GM18873 (cell line): Measurements from ENCODE around the gene TIAM2.
A peak's percentile ranks its signal among the peaks of the same experiment; 100 is the strongest.
"Not testable (repeated sequence)": the region's sequence is repeated elsewhere in the genome, so short reads cannot be mapped to it uniquely, and the experiment has no call there.

Experiments used
- ATAC-seq: cut with Tn5 transposase; IDR thresholded peaks from one replicate; pipeline ENCODE4 v1.9.1; 2021; ENCODE audit warnings: mild to moderate bottlenecking, moderate library complexity, moderate number of reproducible peaks; ENCODE audit not compliant: unreplicated experiment, low FRiP score

TIAM2 gene

DNA sequence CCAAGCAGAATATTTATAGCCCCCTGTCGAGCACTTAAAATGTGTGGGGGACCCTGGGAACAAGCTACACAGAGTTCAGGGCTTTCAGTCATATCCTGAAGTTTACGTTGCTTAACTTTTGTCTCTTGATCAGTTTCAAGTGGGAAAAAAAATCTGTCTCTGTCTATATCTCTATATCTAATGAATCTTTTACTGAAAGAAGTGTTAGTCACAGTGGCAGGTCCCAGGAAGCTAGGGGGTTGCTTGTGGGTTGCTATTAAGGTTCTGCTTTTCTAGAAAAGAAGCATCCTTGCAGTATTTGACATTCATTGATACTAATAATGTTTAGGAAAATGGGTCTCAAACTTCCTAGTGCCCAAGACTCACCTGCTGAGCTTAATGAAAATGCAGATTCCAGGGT, 192.0 kb downstream of the TIAM2 start:
- no peak for ATAC-seq

DNA sequence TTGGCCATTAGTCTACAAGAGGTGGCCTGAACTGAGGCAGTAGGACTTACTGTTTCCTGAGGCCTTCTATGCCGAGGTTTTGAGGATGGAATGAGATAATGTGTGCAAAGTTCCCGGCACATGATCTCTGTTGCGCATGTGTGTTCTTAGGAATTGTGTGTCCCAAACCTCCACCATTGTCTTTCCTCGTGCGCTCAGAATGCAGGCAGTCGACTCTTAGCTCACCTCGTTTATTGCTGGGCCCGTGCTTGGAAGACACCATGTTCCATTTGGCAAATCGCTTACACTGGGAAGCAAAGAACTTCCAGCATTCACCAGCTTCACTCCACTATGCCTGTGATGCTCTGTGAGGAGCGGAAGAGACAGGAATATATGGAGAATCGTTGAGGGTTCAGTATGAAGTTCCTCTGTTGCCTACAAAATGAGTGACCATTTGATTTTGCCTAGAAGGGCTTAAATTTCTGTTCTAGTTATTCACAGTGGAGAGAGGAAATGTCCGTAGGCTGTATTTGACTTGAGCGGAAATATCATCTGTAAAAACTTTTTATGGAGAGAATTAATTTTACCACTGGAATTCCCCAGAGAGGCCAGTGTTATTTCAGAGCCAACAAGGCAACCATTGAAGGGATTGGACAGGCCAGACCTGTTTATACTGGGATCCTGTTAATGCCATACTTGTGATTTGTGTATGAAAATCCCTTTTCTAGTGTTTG, 193.0 kb downstream of the TIAM2 start:
- ATAC-seq = no peak

DNA sequence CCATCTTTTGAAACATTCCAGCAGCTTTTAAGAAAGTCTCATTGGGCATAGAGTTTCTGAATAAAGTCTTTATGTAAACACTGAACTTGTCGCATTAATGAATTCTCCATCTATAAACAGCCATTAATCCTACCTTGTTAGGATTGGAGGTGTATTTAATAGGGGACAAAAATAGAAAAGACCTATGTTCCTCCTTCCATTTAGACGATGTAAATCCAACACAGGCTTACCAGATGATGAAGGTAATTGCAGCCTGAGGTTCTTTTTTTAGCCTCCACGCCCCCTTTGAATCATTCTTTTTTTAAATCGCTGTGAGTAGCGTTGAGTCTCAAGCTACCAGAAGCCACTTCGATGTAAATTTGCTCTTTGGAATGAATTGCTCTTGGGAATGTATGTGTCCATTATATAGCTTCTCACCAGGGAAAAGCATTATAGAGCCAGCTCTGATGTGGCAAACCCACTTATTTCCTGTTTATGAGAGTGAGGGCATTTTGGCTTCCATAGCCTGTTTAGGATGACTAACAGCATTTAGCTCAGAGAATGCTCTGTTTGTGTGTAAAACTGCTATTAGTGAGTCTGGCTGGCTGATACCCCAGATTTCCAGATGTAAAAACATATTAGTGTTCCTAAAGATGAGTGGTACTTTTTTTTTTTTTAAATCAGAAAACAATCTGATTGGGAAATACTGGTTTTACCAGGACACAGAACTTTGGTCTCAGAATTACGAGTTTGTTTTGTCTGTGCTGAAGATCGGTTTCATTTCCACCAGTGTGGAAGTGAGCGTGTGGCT, 193.8 kb downstream of the TIAM2 start:
- ATAC-seq = no peak

DNA sequence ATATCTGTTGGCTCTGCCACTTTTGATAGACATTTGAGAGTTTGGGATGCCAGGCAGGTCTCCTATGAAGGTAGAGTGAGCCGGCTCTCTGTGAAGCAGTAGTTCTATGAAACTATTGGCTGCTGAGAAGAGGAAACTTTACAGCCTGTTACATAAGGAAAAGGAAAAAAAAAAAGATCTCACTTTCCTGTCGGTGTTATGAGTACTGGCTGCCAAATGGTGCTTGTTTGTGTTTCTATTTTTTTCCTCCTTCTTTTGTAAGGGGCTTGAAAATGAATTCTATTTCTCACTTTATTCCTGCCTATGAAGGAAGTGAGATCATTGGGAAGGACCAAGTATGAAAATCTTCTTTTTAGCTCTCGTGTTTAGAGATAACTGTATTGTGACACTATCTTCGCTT, 195.6 kb downstream of the TIAM2 start:
- ATAC-seq = no peak

DNA sequence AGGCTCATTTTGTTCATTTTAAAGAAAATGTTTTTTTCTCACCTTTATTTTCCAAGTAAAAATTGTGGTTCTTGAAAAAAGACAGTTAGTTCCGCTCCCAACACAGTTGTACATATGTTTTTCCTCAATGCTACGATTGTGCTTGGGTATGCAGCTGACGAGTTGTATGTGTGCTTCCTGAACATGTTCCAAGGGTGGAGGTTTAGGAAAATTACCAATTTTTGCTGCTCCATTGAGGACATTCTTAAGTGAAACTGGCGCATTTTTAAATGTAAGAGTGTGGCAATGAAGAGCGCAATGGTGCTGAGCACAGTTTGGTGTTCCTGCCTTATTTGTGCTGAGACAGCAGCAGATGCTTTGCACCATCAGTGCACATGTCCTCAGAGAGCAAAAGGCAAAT, 198.4 kb downstream of the TIAM2 start:
- no peak for ATAC-seq

DNA sequence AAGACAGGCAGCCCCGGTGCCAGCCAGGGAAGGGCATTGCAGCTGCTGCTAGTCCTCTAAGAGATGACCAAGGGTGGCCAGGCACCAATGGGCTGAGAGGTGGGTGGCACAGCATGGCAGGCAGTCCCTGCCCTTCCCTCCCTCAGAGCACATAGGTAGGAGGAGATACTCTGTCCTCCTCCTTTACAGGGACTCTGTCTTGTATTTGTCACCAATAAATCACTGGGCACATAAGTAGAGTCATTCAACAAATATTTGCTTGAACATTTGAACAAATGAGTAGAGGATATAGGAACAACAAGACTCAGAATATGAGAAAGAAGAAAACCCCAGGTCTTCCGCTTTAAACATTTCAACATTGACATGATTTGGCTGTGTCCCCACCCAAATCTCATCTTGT, 199.3 kb downstream of the TIAM2 start:
- no peak for ATAC-seq

DNA sequence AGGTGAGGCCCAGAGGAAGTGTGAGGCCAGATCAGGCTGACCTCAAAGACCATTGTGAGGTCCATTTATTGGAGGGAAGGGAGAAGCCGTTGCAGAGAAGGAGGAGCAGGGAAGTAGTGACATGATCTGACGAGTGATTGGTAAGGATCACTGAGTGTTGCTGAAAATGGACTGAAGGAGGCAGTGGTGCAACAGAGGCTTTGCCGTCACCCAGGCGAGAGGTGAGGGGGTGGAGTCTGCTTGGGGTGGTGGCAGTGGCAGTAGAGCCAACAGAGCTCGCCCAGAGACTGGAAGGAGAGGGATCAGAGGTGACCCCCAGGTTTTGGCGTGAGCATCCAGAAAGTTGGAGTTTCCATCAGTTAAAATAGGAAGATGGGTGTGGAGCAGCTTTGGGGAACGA, 200.8 kb downstream of the TIAM2 start:
- ATAC-seq = no peak

DNA sequence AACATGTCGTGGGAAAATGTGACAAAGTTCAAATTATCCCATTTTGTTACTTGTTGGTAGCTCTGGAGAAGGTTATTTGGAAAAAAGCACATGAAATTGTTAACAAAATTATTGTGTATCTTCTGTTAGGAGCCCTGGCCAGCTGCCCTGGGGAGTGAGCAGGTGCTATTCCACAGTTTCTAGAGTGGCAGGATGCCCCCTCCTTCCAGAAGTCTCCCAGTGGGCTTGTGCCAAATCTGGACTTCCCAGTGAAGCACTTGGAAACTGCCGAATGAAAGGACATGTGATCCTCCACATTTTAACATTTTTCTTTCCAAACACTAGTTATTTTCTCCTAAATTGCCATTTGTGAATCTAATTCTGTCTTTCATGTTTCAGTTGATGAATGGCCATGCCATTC, 201.8 kb downstream of the TIAM2 start:
- no peak for ATAC-seq

DNA sequence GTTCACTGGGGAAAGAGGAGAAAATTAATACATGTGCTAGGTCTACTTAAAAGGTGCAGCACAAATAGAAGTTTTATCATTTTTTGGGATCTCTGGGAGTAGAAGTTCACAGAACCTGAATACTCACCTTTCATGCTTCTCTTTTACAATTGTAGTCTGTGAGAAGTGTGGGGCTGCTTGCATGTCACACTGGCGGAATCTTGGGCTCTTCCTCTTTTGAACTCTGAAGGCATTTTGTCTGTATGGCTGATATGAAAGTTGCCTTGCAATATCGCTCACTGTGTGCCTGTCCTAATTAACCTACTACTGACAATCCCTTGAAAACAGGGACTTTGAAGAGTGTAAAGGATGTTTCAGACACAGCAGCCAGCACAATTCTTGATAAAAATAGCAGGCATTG, 202.8 kb downstream of the TIAM2 start:
- ATAC-seq = no peak

DNA sequence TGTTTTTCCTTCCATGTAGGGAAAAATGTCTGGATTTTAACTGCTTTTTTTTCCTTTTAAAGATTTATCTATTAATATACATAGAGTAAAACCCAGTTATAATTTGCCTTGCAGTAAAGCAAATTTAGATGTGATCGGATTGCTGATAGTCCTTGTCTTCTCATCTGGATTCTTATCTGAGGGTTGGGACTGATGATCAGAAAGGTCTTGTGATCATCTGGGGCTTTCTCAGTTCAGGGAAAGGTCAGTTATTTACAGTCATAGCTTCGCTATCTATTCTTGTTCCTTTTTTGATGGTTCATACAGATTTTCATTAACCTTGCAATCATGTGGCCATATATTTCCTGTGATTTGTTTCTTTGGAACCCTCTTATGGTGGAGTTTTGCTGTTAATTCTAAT, 204.9 kb downstream of the TIAM2 start:
- ATAC-seq = peak; percentile 72

DNA sequence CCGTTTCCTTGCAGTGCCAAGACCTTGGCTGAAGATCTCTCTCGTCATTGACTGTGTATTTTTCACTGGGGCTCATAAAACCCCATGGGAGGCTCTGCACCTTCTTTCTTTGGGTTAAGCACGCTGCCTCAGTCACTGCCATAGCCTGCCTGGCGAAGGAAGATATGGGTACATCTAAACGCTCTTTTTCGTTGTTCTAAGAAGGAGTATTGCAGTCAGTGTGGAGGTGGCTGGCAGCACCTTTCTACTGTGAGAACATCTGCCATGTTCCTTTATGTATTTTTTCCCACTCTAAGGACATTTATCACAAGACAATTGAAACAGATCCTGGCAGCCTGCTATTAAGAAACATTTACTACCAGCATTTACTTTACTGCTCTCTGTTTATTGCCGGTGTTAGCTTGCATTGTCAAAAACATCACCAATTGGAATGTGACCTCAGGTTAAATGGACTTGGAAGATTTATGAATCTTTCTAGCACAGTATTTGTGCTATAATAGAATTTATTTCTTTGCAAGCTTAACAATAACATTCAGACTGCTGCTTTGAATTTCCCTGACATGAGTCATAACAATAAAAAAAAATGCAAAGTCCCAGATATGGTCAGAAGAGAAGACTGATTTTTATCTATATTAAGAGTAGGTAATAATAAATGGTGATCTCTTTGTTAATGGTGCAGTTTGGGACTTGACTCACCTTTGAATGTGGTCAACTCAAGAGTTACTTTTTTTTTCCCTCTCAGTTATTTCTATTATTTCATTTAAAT, 206.5 kb downstream of the TIAM2 start:
- no peak for ATAC-seq

DNA sequence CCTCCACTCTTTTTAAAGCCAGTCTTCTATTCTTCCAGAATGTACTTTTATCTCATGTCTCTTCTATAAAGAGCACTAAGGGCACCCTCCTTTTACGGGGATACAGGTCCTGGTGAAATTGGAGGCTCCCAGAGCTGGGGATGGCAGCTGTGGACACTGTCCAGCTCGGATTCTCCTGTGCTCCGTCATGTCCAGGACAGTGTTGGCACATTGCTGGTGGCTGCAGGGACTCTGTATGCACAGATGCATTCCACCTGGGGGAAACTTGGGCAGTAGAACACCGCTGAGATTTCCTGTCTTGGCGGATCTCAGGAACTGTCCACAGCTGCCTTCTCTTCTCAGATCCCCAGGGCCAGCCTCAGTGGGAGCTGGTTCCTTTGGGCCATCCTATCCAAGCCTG, 212.1 kb downstream of the TIAM2 start:
- ATAC-seq = no peak

DNA sequence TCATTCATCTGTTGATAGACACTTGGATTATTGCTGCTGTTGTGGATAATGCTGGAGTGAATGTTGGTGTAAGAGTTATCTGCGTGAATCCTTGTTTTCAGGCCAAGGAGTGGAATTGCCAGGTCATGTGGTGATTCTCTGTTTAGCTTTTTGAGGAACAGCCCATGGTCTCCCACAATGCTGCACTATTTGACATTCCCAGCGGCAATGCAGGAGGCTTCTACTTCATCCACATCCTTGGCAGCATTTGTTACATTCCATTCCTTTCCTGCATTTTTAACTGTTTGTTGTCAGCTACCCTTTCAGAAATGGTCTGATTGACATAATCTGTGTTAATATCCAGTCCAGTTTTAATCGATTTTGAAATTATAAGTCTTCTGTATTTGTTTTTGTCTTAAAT, 217.0 kb downstream of the TIAM2 start:
- ATAC-seq = no peak

DNA sequence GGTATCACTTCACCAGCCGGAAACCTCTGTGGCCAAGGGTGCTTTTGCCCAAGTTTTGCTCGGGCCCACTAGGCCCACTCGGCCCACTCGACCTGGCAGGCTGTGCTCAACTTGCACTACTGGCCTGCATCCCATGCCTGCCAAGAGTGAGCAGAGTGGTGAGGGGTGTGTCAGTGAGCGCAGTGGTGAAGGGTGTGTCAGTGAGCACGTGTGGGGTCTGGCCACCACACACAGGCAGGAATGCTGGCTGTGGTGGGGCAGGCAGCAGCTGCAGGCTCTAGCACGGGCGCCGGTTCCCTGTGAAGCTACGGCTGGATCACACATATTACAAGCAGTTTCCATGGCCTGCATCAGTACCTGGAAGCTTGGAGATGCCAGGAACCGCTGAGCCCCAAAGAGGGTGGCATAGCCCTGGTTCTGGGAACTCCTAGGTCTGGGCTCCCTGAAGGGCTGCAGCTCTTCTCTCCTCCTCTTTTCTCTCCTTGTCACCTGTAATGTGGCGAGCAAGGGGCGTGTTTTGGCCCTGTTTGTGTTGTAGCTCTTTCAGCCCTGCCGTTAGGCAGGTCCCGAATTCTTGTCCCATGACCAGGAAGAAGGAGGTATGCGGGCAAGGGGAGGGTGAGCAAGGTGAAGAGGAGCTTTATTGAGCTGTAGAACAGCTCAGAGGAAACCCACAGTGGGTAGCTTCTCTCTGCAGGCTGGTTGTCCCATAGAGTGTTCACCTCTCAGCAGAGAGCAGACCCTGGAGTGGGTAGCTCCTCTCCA, 217.7 kb downstream of the TIAM2 start:
- ATAC-seq = no peak

DNA sequence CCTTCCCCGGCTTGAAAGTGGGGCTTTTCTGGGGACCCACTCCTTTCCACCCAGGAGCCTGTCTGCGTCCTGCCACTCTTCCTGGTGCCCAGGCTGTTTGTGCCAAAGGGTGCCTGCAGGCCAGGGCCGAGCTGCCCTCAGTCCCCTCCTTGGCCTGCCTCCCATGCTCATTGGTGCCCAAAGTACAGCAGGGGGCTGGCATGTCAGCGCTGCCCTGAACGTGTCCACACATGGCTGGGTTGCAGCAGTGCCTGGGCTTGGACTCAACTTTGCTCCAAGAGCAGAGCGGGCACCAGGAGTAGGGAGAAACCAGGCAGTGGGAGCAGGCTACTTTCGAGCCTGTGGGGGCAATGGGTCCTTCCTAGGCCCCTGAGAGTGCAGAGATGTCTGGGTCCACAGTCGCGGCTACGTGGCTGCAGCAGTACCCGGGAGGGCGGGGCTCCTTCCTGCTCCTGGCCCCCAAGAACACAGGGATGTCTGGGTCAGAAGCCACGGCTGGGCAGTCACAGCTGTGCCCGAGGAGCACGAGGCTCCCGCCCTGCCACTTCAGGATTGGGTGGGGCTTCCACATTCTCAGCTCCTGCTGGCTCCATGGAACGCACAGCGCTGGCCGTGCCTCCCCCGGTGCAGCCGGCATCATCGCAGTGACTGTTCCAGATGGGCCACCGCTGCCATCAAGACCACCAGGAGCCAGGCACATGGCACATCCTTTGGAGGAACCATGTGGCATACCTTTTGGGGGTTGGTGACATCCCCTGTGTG, 218.7 kb downstream of the TIAM2 start:
- ATAC-seq = no peak

DNA sequence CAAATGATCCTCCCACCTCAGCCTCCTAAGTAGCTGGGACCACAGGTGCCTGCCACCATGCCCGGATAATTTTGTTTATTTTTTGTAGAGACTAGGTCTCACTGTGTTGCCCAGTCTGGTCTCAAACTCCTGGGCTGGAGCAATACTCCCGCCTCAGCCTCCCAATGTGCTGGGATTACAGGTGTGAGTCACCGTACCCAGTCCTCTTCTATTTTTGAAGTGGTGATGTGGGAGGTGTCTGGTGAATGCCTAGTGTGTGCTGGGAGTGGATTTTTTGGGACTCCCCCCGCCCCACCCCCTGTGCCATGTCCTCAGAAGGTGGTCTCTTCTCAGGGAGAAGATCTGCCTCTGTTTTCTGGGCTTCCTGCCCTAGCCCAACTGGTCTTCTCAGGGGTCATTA, 220.8 kb downstream of the TIAM2 start:
- ATAC-seq = no peak

DNA sequence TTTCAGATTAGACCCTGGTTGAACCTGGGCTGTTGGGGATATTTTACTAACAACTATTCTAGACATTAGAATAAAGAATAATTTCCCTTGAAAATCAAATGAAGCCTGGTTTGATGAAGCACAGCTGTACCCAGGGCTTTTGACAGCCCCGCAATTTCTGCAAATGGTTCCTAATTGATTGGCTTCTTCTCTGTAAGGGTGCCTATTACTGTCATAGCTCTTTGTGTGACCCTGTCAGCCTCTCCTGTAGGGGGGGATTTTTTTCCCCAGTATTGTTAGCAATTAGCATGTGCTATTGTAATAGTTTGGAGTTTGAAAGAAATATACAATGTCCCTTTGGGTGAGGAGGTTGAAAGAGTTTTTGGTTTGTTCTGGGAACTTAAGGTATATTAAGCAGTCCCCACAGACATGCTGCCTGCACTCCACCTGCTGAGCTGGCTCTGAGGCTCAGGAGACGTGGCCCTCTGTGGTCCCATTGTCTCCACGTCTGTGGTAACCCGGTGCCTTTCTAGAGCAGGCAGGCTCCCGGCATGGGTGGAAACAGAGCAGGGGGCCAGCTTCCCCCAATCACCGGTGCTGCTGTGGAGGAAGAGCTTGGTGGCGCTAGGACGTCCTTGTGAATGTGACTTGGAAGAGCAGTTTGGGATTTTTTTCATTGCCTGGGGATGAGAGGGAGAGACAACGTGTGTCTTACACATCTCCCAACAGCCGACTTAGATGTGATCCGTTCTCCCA, 221.4 kb downstream of the TIAM2 start:
- no peak for ATAC-seq

DNA sequence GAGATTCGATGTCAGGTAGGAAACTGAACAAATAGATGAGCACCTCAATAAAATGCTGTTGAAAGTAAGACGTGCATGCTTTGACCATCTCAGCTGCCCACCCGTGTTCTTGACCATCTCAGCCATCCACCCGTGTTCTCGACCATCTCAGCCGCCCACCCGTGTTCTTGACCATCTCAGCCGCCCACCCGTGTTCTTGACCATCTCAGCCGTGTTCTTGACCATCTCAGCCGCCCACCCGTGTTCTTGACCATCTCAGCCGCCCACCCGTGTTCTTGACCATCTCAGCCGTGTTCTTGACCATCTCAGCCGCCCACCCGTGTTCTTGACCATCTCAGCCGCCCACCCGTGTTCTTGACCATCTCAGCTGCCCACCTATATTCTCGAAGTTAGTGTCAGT, 223.6 kb downstream of the TIAM2 start:
- ATAC-seq = not testable (repeated sequence)

DNA sequence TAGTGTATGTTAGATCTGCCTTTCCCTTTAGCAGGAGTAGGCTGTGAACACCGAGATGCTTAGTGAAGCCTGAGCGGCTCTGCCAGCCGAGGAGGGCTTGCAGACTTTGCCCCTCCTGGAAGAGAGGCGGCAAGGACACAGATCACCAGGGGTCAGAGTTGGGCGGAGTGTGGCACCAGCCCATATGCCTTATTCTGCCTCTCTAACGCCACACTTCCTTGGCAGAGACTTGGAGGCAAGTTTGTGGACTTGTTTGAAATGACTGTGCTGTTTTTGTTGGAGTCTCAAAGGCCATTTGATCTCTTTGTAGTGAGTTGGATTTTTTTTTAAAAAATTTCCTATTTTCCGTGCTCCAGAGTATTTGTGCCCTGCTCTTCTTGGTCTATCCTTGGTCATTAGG, 224.2 kb downstream of the TIAM2 start:
- ATAC-seq = no peak
